Loucy (cell line): ENCODE measurements around the gene MAPK6.

Experiments
- H2AFZ ChIP-seq: fragments of 200-600 bp; sonication (generic); 2 replicates; pipeline ENCODE4 v1.6.0; 2016; ENCODE audit warnings: antibody characterized with exemption, mild to moderate bottlenecking, low read length, moderate library complexity
- H3F3A ChIP-seq: fragments of 200-600 bp; 2 replicates; pipeline ENCODE4 v1.6.0; 2016; ENCODE audit warnings: antibody characterized with exemption, low read depth, mild to moderate bottlenecking
- H3K27me3 ChIP-seq: fragments of 200-600 bp; sonication (generic); 2 replicates; pipeline ENCODE4 v1.6.1; 2014; ENCODE audit warnings: low read length, mild to moderate bottlenecking; ENCODE audit not compliant: insufficient read depth, poor library complexity, severe bottlenecking
- H3K36me3 ChIP-seq: fragments of 200-600 bp; sonication (generic); 2 replicates; pipeline ENCODE4 v1.6.1; 2016; ENCODE audit warnings: low read length; ENCODE audit not compliant: insufficient read depth
- H3K4me1 ChIP-seq: fragments of 200-600 bp; sonication (generic); 2 replicates; pipeline ENCODE4 v1.5.1; 2014; ENCODE audit warnings: low read length, mild to moderate bottlenecking; ENCODE audit not compliant: insufficient read depth, poor library complexity, severe bottlenecking
- H3K4me2 ChIP-seq: fragments of 200-600 bp; sonication (generic); 2 replicates; pipeline ENCODE4 v1.6.0; 2014; ENCODE audit warnings: antibody characterized with exemption, low read length, low read depth, mild to moderate bottlenecking; ENCODE audit not compliant: poor library complexity, severe bottlenecking
- H3K4me3 ChIP-seq: fragments of 200-600 bp; sonication (generic); 2 replicates; pipeline ENCODE4 v1.5.1; 2014; ENCODE audit warnings: low read length, mild to moderate bottlenecking, mixed read lengths; ENCODE audit not compliant: poor library complexity, severe bottlenecking
- H3K79me2 ChIP-seq: fragments of 200-600 bp; sonication (generic); 2 replicates; pipeline ENCODE4 v1.6.1; 2014; ENCODE audit warnings: low read length; ENCODE audit not compliant: insufficient read depth
- H3K9ac ChIP-seq: fragments of 200-600 bp; sonication (generic); 2 replicates; pipeline ENCODE4 v1.6.0; 2014; ENCODE audit warnings: mild to moderate bottlenecking, low read depth, low read length, moderate library complexity; ENCODE audit not compliant: poor library complexity, severe bottlenecking
- H3K9me2 ChIP-seq: fragments of 200-600 bp; sonication (generic); replicated peaks from 2 replicates; pipeline ENCODE4 v1.6.1; 2016; ENCODE audit warnings: low read depth, low read length, mixed read lengths
- H3K9me3 ChIP-seq: fragments of 200-600 bp; sonication (generic); 2 replicates; pipeline ENCODE4 v1.6.1; 2014; ENCODE audit warnings: mild to moderate bottlenecking, antibody characterized with exemption, low read length, low read depth; ENCODE audit not compliant: insufficient read depth
- H4K20me1 ChIP-seq: fragments of 200-600 bp; sonication (generic); 2 replicates; pipeline ENCODE4 v1.6.0; 2014; ENCODE audit warnings: antibody characterized with exemption, low read length, mild to moderate bottlenecking; ENCODE audit not compliant: insufficient read depth, poor library complexity, severe bottlenecking
- EZH2phosphoT487 ChIP-seq: fragments of 200-600 bp; IDR thresholded peaks from 2 replicates; pipeline ENCODE4 v1.6.1; 2018; ENCODE audit warnings: antibody characterized with exemption, mild to moderate bottlenecking, moderate library complexity, borderline replicate concordance
- TF ChIP-seq, protein P1 (sequence below): fragments of 200-600 bp; sonication (generic); conservative IDR thresholded peaks from 2 replicates; pipeline ENCODE4 v1.5.1; 2014; ENCODE audit warnings: mild to moderate bottlenecking, antibody characterized with exemption, low read length

The MAPK6 gene

DNA sequence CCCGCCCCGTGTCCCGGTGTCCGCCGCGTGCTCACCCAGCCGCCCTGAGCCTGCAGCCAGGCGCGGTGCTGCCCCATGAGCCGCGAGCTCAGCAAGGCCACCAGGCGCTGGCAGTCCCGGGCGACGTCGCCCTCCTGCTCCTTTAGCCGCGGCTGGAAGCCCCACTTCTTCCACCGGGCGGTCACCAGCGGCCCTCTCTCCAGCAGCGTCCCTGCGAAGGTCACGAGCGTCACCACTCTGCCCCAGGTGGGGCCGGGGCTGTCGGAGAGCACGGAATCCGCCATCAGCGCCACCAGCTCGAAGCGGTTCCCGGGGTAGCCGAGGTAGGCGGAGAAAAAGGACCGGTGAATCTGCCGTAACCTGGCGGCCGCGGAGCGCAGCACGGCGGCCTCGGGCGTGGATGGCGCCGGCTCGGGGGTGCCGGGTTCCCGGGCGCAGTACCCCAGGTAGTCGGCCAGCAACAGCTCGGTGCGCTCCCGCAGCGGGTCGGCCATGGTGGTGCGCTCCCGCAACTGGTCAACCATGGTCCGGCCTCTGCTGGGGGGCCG lies 93.3 kb downstream of the MAPK6 start:
- no peaks in the 10 kb centered on the region for H3K9me3 ChIP-seq
- no peaks in the 10 kb centered on the region for H3K79me2 ChIP-seq
- H3K4me2 ChIP-seq: no peak overlapping the region
- H3K9me2 ChIP-seq: no peaks in the 10 kb centered on the region
- no peaks in the 10 kb centered on the region for H3K36me3 ChIP-seq
- TF ChIP-seq, protein P1, sequence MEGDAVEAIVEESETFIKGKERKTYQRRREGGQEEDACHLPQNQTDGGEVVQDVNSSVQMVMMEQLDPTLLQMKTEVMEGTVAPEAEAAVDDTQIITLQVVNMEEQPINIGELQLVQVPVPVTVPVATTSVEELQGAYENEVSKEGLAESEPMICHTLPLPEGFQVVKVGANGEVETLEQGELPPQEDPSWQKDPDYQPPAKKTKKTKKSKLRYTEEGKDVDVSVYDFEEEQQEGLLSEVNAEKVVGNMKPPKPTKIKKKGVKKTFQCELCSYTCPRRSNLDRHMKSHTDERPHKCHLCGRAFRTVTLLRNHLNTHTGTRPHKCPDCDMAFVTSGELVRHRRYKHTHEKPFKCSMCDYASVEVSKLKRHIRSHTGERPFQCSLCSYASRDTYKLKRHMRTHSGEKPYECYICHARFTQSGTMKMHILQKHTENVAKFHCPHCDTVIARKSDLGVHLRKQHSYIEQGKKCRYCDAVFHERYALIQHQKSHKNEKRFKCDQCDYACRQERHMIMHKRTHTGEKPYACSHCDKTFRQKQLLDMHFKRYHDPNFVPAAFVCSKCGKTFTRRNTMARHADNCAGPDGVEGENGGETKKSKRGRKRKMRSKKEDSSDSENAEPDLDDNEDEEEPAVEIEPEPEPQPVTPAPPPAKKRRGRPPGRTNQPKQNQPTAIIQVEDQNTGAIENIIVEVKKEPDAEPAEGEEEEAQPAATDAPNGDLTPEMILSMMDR: no peak
- TF ChIP-seq EZH2phosphoT487: no peak
- no peaks in the 10 kb centered on the region for H3F3A ChIP-seq
- H3K4me3 ChIP-seq: no peak overlapping the region
- no peak overlapping the region for H3K9ac ChIP-seq
- no peaks in the 10 kb centered on the region for H4K20me1 ChIP-seq
- H3K27me3 ChIP-seq: no peaks in the 10 kb centered on the region
- H2AFZ ChIP-seq: no peak overlapping the region
- no peaks in the 10 kb centered on the region for H3K4me1 ChIP-seq

DNA sequence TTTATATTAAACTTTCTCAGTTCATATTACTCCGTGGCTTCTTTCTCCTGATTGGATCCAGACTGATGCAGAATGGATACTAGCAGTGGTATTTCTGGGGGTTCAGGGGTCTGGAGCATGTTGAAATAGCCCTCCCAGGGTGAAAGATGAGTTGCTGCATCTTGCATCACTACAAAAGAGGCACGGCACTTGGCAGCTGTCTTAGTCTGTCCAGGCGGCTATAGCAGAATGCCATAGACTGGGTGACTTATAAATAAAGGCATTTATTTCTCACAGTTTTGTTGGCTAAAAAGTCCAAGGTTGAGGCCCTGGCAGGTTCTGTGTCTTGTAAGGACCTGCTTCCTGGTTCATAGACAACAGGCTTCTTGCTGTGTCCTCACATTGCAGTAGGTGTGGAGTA lies 94.2 kb downstream of the MAPK6 start:
- H2AFZ ChIP-seq: no peak overlapping the region
- no peak overlapping the region for H3K4me2 ChIP-seq
- H4K20me1 ChIP-seq: no peaks in the 10 kb centered on the region
- H3K36me3 ChIP-seq: no peaks in the 10 kb centered on the region
- no peaks in the 10 kb centered on the region for H3K4me1 ChIP-seq
- no peak overlapping the region for H3K4me3 ChIP-seq
- no peaks in the 10 kb centered on the region for H3K79me2 ChIP-seq
- no peaks in the 10 kb centered on the region for H3F3A ChIP-seq
- H3K27me3 ChIP-seq: no peaks in the 10 kb centered on the region
- H3K9ac ChIP-seq: no peak overlapping the region
- no peaks in the 10 kb centered on the region for H3K9me2 ChIP-seq
- no peaks in the 10 kb centered on the region for H3K9me3 ChIP-seq
- TF ChIP-seq, protein P1: no peak
- TF ChIP-seq EZH2phosphoT487: no peak

GRCh38 chr15:52113708-52114107 lies 94.7 kb downstream of the MAPK6 start:
- Histone ChIP-seq H4K20me1 (no peaks in the 10 kb centered on the region), H3K4me1 (no peaks in the 10 kb centered on the region), H3K4me3 (no peak overlapping the region), H3K9me2 (no peaks in the 10 kb centered on the region), H3K27me3 (no peaks in the 10 kb centered on the region), H3F3A (no peaks in the 10 kb centered on the region), H3K9me3 (no peaks in the 10 kb centered on the region), H3K4me2 (no peak overlapping the region), H3K36me3 (no peaks in the 10 kb centered on the region), H3K79me2 (no peaks in the 10 kb centered on the region), H3K9ac (no peak overlapping the region), H2AFZ (no peak overlapping the region)
- TF ChIP-seq, protein P1: no peak
- TF ChIP-seq EZH2phosphoT487: no peak
